ENCODE data around the gene MTG1.

GRCh38 chr10:133446979-133447378 lies 53.0 kb downstream of the MTG1 start:
- no peak for TF ChIP-seq EZH2 (IDR thresholded peaks at IDR 0.05; ENCODE audit: insufficient read depth, poor library complexity, severe bottlenecking)
- TF ChIP-seq EZH2phosphoT487 (IDR thresholded peaks at IDR 0.05; ENCODE audit: insufficient read depth, low read depth), result no peak

All from GM23248 (cell line).